Rectal smooth muscle tissue (tissue), 1 donor: ENCODE results near the gene ARSJ.

Experiments
- H3K27ac ChIP-seq: one replicate; pipeline ENCODE4 v1.7.0; 2013; ENCODE audit warnings: low read depth, low read length, inconsistent platforms
- H3K27me3 ChIP-seq: one replicate; pipeline ENCODE4 v1.7.0; 2013; ENCODE audit warnings: low read length; ENCODE audit not compliant: control insufficient read depth, insufficient read depth
- H3K36me3 ChIP-seq: one replicate; pipeline ENCODE4 v1.7.0; 2013; ENCODE audit warnings: low read length; ENCODE audit not compliant: control insufficient read depth, insufficient read depth
- H3K4me1 ChIP-seq: one replicate; pipeline ENCODE4 v1.7.0; 2013; ENCODE audit warnings: low read length; ENCODE audit not compliant: control insufficient read depth, insufficient read depth
- H3K4me3 ChIP-seq: one replicate; pipeline ENCODE4 v1.7.0; 2013; ENCODE audit warnings: low read length
- H3K9ac ChIP-seq: one replicate; pipeline ENCODE4 v1.7.0; 2013; ENCODE audit warnings: low read length

ARSJ gene

GRCh38 chr4:113874480-113874879 is 105.0 kb downstream of the ARSJ start:
- Histone ChIP-seq H3K4me3 (no peak overlapping the region), H3K27ac (no peak overlapping the region), H3K9ac (no peak overlapping the region), H3K27me3 (no peaks in the 10 kb centered on the region), H3K36me3 (no peaks in the 10 kb centered on the region), H3K4me1 (no peaks in the 10 kb centered on the region)

- no peaks in the 10 kb centered on the region for H3K4me1 ChIP-seq
- no peak overlapping the region for H3K27ac ChIP-seq
- no peaks in the 10 kb centered on the region for H3K36me3 ChIP-seq
- H3K27me3 ChIP-seq: no peaks in the 10 kb centered on the region
- no peak overlapping the region for H3K4me3 ChIP-seq
- H3K9ac ChIP-seq: no peak overlapping the region
Observed at GRCh38 chr4:113873508-113873907, 105.9 kb downstream of the ARSJ start.

DNA sequence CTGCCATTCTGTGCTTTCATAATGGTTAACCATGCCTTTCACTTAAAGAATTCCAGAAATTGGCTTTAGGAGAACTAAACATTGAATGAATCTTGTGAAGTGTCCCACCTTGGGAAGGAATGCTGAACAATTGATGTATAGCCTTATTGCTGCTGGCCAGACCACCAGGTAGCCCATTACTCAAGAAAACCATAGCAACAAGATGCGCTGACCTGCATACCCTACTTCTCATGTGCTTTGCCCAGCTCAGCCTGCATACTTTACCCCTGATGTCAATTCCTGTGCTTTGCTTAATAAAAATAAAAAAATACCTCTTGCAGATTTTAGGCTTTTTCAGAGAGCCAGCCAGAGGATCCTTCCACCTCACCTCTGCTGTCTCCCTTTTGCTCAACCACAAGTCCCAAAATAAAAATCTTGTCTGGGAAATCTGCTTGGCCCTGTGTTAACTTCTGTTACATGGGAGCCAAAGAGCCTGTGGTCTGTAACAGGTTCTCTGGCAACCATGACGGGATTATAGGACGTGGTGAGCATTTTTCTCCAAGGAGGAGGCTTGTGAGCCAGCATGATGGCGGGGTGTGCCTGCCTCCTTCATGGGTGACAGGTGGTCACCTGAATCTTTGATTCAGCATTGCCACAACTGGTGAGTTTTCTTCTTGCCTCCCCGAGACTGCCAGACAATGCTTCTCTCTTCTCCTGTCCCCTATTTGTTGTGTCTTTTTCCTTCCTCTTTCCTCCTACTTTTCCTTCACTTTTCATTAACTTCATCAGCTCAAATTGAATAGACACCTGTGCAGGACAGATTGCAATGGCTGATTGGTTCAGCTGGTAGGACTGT is 106.8 kb downstream of the ARSJ start:
- no peak overlapping the region for H3K4me3 ChIP-seq
- H3K9ac ChIP-seq: no peak overlapping the region
- no peaks in the 10 kb centered on the region for H3K36me3 ChIP-seq
- H3K27me3 ChIP-seq: no peaks in the 10 kb centered on the region
- no peaks in the 10 kb centered on the region for H3K4me1 ChIP-seq
- H3K27ac ChIP-seq: no peak overlapping the region

GRCh38 chr4:113871080-113871479 is 108.4 kb downstream of the ARSJ start:
- Histone ChIP-seq H3K27me3 (no peaks in the 10 kb centered on the region), H3K9ac (no peak overlapping the region), H3K4me1 (no peaks in the 10 kb centered on the region), H3K36me3 (no peaks in the 10 kb centered on the region), H3K27ac (no peak overlapping the region), H3K4me3 (no peak overlapping the region)

- H3K4me3 ChIP-seq: no peak overlapping the region
- H3K4me1 ChIP-seq: no peaks in the 10 kb centered on the region
- H3K9ac ChIP-seq: no peak overlapping the region
- no peaks in the 10 kb centered on the region for H3K36me3 ChIP-seq
- no peaks in the 10 kb centered on the region for H3K27me3 ChIP-seq
- H3K27ac ChIP-seq: no peak overlapping the region
Observed at GRCh38 chr4:113869743-113870375, 109.6 kb downstream of the ARSJ start.

- Histone ChIP-seq H3K9ac (no peak overlapping the region), H3K4me3 (no peak overlapping the region), H3K27ac (no peak overlapping the region), H3K27me3 (no peaks in the 10 kb centered on the region), H3K36me3 (no peaks in the 10 kb centered on the region), H3K4me1 (no peaks in the 10 kb centered on the region)
Observed at GRCh38 chr4:113866611-113867010, 112.8 kb downstream of the ARSJ start.

DNA sequence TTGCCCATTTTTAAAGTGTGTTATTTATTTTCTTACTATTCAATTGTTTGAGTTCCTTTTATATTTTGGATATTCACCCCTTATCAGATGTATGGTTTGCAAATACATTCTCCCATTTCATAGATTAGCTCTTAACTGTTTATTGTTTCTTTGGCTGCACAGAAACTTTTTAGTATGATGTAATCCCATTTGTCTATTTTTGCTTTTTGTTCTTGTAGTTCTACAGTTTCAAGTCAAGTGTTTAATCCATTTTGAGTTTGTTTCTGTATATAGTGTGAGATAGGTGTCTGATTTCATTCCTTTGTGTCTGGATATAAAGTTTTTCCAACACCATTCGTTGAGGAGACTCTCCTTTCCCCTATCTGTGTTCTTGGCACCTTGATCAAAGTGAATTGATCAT is 120.5 kb downstream of the ARSJ start:
- Histone ChIP-seq H3K27me3 (no peaks in the 10 kb centered on the region), H3K4me3 (no peak overlapping the region), H3K9ac (no peak overlapping the region)

DNA sequence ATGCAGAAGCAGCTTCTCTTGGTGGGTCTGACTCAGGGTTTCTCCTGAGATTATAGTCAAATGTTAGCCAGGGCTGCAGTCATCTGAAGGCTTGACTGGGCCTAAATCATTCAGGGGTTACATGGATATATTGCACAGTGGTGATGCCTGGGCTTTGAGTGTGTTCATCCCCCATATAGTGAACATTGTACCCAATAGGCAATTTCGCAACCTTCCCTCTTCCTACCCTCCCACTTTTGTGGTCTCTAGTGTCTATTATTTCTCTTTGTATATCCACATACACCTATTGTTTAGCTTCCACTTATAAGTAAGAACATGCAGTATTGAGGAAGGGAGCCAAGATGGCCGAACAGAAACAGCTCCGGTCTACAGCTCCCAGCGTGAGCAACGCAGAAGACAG is 127.6 kb downstream of the ARSJ start:
- Histone ChIP-seq H3K4me1 (no peaks in the 10 kb centered on the region), H3K27me3 (no peaks in the 10 kb centered on the region), H3K9ac (no peak overlapping the region), H3K27ac (no peak overlapping the region), H3K36me3 (no peaks in the 10 kb centered on the region), H3K4me3 (no peak overlapping the region)

More for the DNA sequence above, 120.5 kb downstream of the ARSJ start:
- Histone ChIP-seq H3K4me1 (no peaks in the 10 kb centered on the region), H3K36me3 (no peaks in the 10 kb centered on the region), H3K27ac (no peak overlapping the region)
